GM18951 (cell line): Measurements from ENCODE around the gene NTRK2.

ENCODE experiments used
- POLR2A ChIP-seq: IDR thresholded peaks from 4 replicates; pipeline ENCODE4 v1.6.1; 2011; ENCODE audit warnings: mild to moderate bottlenecking; ENCODE audit not compliant: insufficient read length, insufficient read depth; ENCODE audit errors: extremely low read depth
- in situ Hi-C: fragments of 300-500 bp; cut with MboI; formaldehyde crosslinking; loops from one replicate; pipeline ENCODE4 v1.12.0; 2022; ENCODE audit warnings: low sequenced_read_pairs, mixed read lengths, inconsistent platforms; ENCODE audit not compliant: unreplicated experiment

Gene NTRK2

GRCh38 chr9:84851935-84852585, 182.5 kb downstream of the NTRK2 start:
- in situ Hi-C loops, result no loop called here

DNA sequence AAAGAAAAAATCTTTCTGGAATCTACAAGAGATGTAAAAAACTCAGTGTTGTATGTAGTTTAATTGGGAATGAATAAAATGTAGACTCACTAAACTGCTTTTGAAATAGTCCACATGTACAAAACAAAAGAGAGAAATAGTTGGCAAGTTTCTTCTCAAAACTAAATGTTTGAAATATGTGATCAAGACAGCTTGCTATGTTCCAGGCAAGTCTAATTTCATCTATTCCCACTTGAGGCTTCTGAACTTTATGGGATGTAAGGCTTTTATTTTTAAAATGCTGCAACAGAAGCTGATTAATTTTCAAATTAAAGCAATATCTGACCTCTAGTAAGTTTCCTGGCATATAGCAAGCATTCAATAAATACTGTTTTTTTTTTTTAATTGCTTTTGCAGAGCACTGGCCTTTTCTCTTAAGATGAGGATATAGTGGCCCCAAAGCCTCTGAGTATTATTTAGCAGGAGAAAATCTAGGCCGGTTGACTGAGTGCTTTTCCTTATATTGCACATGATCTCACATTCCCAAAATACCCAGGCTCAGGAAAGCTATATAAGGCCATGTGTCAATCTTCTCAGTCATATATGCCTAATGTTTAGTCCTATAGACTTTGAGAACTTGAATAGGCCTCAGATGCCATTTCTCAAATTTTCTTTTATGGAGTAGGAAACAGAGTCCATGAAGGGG, 183.2 kb downstream of the NTRK2 start:
- in situ Hi-C loops, result no loop called here
- no peak for TF ChIP-seq POLR2A

More at GRCh38 chr9:84851935-84852585, 182.5 kb downstream of the NTRK2 start:
- TF ChIP-seq POLR2A, result no peak

DNA sequence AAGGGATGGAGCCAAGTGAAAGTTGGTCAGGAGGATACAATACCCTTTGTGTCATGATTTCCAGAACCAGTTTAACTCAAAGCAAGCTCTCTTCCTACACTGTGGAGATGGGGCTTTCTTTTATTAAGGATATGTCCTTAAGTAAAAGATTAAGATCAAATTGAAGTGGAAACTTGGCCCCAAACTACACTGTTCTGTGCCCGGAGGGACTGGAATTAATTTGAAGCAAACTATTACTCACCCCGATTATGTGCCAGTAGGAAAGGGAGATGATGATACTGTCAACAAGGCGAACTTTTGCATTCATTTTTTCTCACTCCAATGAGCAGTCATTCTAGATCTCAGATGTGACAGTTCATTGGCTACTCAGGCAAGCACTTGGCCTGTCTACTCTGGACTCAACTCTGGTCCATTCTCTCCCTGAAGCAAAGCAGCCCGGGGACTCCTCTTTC, 186.7 kb downstream of the NTRK2 start:
- no peak for TF ChIP-seq POLR2A
- in situ Hi-C loops, result no loop called here

GRCh38 chr9:84857211-84857610, 187.7 kb downstream of the NTRK2 start:
- in situ Hi-C loops, result no loop called here
- TF ChIP-seq POLR2A, result no peak

DNA sequence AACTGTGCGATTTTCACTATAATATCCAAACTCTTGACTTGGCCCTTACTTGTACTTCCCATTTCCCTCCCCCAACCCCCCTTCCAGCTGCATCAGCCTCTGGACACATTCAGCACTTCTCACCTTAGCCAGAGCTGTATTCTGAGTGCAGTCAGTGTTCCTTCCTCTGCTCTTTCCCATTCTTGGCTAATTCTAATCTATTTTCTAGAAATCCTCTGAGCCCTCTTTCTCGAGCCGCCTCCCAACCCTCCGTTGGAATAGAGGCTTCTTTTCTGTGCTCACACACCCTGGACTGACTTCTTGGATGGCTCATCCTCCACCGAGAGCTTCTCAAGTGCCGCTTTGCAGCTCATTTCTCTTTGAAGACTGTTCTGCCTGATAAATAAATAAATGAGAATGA, 188.8 kb downstream of the NTRK2 start:
- no peak for TF ChIP-seq POLR2A
- in situ Hi-C loops, result no loop called here

DNA sequence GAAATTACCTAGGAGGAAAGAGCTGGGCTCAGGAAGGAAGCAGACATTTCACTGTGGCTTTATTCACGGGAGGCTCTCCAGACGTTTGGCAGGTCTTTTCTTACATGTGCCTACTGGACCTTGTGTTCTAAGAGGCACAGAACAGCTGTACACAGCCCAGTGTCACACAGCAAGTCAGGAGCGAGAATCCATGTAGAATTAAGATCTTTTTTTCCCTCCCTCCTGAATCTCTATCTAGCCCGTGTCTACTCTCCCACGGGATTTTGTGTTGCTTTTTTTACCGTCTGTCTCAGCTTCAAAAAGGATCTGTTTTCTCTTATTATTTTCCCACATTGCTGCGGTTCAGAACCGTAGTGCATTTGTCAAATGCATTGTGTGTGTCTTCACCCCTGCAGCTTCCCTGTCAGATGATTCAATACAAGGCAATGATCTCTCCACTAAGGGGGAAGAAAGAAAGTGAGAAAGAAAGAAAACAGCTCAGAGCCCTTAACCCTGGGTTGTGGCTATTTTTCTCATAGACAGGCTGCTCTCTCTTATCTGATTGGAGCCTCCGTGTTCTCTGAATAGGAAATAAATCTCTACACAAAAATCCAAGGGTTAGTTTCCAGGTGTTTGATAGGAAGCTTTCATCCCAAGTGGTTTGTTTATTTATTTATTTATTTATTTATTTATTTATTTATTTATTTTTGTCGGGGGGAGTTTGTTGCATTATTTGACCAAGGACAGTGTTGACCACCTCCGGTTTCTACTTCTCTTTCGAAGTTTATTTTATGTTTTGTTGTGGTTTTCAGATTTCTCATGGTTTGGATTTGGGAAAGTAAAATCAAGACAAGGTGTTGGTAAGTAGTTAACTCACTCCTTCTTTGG, 191.0 kb downstream of the NTRK2 start:
- no peak for TF ChIP-seq POLR2A
- in situ Hi-C loops, result no loop called here

DNA sequence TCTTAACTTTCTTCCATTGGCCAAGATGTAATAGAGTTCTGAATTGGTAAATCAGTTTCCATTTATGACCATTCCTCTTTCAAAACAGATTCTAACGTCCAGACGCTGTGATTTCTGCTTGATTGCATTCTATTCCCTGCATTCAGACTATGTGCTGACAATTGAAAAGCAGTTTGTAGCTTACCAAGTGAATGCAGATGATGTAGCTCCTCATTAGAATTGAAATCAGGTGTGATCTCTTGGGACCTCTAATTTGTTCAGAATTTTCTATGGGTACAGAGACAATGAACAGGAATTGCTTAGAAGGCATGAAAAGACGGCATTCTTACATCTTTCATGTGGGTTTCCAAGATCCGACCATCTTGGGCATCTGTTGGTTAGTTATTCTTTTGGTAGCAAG, 191.9 kb downstream of the NTRK2 start:
- in situ Hi-C loops, result no loop called here
- TF ChIP-seq POLR2A, result no peak

DNA sequence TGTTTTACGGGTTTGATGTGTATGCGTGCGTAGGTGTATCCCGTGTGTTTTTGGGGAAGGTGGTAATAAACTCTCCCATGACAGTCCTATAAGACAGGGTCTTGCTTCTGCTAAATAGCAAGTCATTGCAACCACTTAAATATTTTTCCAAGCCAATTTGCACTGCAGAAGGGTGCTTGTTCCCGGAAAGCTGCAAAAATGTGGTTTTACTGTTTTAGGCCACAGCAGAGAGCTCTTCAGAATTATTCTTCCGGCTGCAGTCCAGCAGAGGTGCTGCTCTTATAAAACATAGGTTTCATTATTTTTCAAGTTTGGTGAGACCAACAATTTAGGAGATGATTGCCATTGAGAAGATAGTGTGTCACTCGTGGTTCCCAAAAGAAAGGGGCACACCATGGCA, 192.8 kb downstream of the NTRK2 start:
- no peak for TF ChIP-seq POLR2A
- in situ Hi-C loops, result no loop called here

DNA sequence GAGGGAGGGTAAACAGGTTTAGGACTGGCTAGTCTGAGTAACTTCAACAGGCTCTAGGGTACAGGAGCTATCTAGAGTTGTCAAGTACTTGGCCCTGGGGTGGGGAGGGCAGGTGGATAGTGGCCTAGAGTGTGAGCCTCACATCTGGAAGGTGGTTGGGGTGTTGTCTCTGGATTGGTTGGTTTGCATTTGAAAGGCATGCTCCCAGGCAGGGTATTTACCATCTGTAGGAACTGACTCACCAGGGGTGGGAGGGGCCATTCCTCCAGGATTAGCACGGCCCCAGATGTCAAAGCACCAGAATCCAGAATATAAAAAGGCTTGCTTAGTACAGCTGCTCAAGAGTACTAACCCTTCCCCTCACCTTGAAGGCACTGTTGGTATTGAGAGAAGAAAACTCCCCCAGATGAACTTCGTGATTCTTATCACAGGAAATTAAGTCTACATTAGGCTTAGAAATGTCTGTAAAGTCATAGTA, 193.3 kb downstream of the NTRK2 start:
- in situ Hi-C loops, result no loop called here
- TF ChIP-seq POLR2A, result no peak

DNA sequence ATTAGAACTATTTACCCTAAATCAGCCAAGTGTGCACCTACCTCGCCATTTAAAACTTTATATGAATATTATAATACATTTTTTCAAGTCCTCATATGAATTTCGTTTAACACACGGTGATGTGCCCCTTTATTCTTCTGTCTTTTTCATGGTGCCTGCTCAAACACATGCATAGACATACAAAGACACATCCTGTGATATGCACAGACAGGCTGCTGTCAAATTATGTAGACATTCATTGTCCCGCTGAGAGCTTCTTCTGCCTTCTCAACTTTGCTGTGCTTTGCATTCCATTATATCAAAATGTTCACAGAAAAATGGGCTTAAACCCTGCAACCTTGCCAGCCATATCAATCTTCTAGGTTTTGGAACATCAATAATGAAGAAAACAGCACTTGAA, 193.8 kb downstream of the NTRK2 start:
- in situ Hi-C loops, result no loop called here
- no peak for TF ChIP-seq POLR2A

DNA sequence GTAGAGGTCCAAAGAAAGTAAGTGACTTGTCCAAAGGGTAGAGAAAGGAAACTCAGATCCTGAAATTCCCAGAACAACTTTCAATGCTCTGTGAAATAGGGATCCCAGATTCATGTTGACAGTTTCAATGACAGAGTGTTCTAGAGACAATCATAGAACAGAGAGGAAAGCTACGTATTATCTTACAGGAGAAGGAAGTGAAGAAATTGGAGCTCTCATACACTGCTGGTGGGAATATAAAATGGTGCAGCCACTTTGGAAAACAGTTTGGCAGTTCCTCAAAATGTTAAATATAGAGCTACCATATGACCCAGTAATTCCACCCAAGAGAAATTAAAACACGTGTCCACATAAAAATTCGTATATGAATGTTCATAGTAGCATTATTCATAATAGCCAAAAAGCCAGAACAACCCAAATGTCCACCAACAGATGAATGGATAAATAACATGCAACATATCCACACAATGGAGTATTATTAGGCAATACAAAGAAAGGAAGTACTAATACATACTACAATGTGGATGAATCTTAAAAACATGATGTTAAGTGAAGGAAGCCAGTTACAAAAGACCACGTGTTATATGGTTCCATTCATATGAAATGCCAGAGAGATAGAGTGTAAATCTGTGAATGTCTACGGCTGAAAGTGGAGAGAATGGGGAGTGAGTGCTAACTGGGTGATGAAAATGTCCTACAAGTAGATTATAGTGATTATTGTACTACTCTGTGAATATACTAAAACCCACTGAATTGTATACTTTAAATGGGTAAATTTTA, 197.1 kb downstream of the NTRK2 start:
- TF ChIP-seq POLR2A, result no peak
- in situ Hi-C loops, result no loop called here

GRCh38 chr9:84867186-84867585, 197.7 kb downstream of the NTRK2 start:
- TF ChIP-seq POLR2A, result no peak
- in situ Hi-C loops, result no loop called here

DNA sequence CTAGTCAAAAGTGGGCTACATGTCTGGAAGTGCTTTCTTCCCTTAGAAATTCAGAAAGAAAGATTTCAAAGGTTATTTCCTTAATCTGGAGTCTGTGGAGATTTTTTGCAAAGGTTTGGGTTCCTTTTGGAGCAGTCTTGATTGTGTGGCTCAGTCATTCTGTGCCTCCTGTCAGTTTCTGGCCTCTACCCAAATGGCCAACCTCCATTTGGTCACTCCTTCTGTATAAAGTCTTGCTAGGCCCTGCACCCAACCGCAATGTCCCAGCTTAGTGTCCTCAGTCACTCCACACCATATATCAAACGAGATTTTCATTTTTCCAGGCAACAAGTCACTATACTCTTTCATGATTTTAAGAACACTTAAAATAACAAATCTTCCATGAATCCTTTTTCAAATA, 199.6 kb downstream of the NTRK2 start:
- no peak for TF ChIP-seq POLR2A
- in situ Hi-C loops, result no loop called here
